Right ventricle myocardium inferior (tissue), 1 donor: ENCODE results near the gene AKAP6. TPM values are rescaled to one million over a fixed set of nuclear protein-coding genes. Genes with fewer than 3 reads are reported as not detected.
A peak's percentile ranks its signal among the peaks of the same experiment; 100 is the strongest.

Experiments
- ATAC-seq: fragments of 200-7000 bp; cut with Tn5 transposase; one replicate; pipeline ENCODE4 v1.9.1; 2020; ENCODE audit warnings: mild to moderate bottlenecking, moderate library complexity
- DNase-seq: peaks from one replicate; pipeline ENCODE4 v3.0.0; 2021; ENCODE audit errors: missing footprints
- intact Hi-C: fragments of 100-400 bp; cut with DNase I; formaldehyde crosslinking; loops from one replicate; pipeline ENCODE4 v1.11.0; 2022
- total RNA-seq: library from RNA; stranded (reverse); fragmentation: NEBNext Ultra II Directional; extraction: Animal tissue kit (Norgen Biotek cat#: 25700); gene quantifications from one replicate; pipeline ENCODE4 v1.2.1, GENCODE V29; 2021
- donor health status: DM: no; HTN: yes; CAD: no; lungs with severe emphysema.

The AKAP6 gene
- total RNA-seq, 1 donor from 2014 or later: 160 TPM

DNA sequence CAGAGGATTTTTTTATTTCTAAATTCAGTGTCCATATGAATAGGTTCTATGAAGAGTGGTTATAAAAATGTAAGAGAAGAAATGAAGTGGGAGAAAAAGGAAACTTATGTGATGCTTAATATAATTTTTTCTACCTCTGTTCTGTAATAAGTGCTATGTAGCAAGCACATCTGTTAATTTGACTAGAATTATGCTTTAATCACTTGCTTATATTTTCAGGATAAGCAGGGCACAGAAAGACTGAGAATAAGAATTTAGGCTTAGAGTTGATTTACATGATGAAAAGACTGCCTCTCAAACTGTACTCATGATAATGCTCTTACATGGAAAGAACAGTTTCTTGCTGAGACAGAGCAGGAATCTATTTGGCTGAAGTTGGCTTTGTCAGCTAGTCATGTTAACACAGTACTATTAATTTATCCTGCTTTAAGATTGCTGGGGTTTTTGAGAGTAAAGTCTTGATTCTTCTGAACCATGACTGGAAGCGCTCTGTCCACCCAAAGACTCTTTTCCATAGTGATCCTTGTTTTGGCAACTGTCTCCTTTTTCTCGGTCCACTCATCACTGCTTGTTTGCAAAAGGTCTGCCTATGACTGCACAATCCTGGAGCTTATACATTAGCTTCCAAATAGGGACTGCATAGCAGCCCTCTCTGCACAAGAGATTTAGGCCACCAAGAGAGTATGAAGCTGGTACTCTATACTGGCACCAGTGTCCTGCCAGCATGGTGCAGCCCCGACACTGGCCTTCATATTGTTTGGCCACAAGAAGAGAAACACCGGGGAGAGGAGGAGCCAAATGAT is 98.8 kb downstream of the AKAP6 start:
- ATAC-seq: peak; percentile 47
- intact Hi-C loops: no loop called here
- DNase-seq: no peak

DNA sequence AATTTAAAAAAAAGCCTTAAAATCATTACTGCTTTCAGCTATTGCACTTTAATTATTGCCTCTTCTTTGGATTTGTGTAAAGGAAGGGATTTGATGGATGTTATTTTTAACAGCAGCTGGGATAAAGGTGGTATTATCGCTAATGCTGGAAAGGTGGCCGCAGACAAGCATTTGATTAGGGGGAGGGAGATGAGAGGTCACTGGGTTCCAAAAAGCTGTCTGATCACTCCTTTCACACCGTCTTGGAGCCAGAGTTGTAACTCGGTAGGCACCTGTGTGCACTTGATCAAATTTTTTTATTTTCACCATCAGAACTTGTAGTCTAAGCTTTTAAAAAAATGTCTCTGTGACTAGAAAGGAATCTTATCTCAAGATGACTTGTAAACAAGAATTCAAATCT is 99.8 kb downstream of the AKAP6 start:
- intact Hi-C loops: no loop called here
- DNase-seq: no peak
- peak; percentile 51 for ATAC-seq

DNA sequence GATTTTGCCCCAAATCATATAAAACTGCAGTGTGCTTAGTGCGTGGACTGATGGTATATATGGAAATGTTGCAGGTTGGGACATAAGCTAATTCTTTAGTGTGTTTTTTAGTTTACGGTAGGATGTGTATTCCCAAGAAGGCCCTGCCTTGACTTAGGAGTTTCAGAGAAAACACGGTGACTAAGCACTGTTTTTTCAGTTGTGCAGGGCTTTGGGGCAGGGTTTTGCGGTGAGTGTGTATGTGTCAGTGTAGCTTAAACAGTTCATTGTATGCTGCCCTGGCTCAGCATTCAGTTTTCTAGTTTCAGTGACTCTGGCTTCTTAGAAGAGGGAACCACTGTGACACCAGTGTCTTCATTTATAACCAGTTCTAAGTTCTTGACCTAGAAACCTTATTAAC is 101.2 kb downstream of the AKAP6 start:
- ATAC-seq: no peak
- intact Hi-C loops: no loop called here
- DNase-seq: no peak

DNA sequence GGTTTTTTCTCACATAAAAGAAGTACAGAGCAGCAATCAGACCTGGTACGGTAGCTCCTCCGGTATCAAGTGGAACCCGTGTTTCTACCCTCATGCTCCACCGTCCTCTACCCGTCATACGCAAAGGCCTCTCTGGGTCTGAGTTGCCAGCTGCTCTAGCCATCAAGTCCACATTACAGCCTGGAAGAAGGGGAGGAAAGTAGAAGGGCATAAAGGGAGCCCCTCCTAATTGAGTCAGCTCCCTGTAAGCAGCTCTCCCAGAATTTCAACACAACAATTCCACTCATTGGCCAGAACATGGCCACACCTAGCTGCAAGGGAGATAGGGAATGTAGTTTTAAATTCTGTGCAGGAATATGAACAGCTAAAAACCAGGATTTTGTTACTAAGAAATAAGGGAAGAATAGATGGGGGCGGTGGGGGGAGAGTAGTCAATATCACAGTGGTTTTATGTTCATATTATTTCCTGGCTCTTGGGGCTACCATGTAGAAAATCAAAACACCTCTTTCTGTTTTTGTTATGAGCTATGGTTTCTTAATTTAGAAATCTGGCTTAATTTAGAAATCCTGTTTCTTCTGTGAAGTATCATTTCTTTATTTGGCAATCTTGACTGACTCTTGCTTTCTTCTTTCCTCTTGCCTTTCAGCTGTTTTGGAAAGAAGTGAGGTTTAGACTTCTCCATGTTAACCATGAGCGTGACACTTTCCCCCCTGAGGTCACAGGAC is 103.9 kb downstream of the AKAP6 start:
- ATAC-seq: peak; percentile 56
- intact Hi-C loops: no loop called here
- no peak for DNase-seq

DNA sequence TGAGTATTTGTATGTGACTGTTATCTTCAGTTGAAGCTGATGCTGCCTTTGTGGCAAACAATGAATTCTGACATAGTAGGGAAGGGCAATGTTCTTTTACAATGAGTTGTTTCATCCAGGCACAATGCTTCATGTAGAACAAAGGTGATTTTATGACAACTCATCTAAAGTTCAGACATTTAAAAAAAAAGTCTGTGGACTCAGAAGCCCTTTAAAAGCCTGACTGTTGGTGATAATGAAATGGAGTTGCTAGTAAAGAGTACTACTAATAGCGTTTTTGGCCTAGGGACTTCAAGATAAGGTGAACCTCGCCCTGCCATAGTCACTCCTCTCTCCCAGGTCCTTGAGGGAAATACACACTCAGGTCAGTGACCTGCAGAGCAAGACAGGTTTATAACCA is 105.1 kb downstream of the AKAP6 start:
- no peak for ATAC-seq
- intact Hi-C loops: no loop called here
- DNase-seq: no peak

DNA sequence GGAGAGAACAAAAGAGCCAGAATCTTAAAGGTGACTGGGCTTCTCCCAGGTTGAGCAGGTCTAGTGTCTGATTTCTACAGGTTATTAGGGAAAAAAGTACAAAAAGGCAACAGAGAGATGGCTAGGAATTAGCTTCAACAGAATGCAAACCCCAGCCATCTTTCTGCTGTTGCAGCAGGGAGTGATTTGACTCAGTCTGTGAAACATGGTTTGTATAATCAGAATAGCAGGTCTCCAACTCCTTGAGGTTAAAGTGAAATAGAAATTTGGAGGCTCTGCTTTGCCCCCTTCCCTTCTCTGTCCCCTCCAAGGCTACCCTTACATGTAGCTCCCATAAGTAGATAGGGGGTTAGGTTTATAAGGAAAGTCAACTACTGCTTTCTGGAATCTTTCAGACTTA is 105.8 kb downstream of the AKAP6 start:
- ATAC-seq (no peak), DNase-seq (no peak)
- intact Hi-C loops: no loop called here

DNA sequence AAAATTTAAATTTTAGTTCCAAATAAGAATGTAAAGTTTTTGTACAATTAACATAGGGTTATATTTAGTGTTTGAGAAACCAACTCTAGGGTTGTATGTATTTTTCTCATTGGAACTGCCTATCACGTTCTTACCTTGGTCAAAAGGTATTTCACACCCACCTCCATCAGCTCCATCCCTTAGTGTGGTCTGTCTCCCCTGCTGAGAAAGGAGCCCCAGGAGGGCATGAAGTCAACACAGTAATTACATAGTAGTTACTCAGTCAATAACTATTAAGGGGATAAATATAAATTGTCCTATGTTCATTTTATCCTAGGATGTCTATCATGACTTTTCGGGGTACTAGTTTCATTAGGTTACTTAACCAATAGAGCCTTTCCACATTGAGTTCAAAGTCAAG is 106.3 kb downstream of the AKAP6 start:
- ATAC-seq (no peak), DNase-seq (no peak)
- intact Hi-C loops: no loop called here

DNA sequence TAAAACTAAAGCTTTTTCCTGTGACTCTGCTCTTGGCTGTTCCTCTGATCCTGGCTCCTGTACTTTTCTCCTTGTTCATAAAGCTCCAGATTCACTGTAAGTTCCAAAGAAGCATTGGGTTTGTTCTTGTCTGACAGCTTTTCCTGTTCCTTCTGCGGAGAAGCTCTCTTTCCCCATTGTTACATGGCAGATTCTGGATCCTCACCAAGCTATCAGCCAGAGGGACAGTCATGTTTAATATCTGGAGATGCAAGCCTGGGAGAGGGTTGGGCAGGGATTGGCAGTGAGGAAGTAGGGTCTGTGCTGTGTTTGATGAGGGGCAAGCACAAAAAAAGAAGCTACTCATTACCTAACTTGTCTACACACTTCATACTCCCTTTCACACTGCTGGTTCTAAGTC is 107.9 kb downstream of the AKAP6 start:
- no peak for DNase-seq
- no peak for ATAC-seq
- intact Hi-C loops: no loop called here

DNA sequence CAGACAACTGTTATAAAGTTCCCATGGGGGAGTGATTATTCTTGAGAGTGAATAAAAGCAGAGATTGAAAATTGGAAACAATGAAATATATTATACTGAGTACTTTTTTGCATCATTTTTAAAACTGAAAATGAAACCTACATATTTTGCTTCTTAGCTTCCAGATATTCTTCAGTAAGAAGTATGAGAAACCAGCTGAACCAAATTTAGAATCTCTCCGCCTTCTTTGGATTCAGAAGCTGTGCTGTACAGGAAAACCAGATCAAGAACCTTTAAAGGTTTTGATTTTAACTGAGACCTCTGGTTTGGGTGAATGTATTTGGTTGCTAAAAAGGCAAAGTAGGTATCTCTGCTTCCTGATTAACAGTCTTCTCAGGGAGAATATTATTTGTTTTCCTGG is 109.4 kb downstream of the AKAP6 start:
- no peak for DNase-seq
- no peak for ATAC-seq
- intact Hi-C loops: no loop called here

DNA sequence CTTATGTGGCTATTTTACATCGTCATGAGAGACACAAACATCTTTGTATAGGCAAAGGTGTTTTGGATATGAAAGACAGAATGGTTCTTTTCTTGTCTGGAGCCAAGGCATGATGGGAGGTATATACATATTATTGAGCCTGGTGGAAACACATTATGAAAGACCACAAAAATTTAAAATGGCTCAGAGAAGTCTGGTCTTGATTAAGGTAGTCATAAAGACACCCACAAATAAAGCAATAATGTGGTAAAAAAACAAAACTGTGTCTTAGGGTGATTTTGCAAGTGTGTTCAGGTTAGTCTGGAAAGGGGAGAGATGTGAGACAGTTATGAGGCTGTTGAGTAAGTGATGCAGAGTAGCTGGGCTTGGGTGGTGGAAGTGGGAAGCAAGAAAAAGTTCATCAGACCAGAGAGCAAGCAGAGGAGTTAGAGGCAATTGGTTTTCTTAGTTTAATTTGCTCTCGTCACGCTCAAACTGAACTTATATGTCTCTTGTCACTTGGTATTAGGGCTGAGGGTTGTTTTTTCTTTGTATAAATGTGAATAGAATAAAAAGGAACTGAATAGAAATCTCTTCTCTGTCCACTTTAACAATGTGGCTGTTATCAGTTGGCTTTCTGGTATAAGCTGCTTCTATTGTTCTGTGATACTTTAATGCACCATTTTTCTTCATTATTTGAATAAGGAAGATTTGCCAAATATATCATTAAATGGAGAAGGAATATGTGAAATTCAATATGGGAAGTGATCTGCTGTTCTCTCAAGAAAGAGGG is 115.0 kb downstream of the AKAP6 start:
- intact Hi-C loops: no loop called here
- DNase-seq: no peak
- ATAC-seq: no peak

DNA sequence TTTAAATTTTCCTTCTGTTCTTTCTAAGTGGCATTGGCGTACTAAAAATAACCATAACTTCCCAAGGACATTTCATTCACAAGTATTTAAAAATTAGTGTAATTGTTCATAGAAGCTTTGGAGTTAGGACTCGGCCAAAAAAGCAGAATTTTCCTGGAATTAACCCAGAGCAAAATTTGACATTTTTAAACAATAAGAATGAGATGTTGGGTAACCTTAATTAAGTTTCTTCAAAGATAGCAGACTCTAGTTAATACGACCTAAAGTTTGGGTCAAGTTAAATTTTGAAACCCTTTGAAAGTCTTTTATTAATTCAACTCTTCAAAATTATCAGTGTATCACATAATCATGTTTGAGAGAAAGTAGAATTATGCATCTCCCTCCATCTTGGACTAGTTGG is 118.3 kb downstream of the AKAP6 start:
- no peak for ATAC-seq
- intact Hi-C loops: no loop called here
- DNase-seq: no peak

DNA sequence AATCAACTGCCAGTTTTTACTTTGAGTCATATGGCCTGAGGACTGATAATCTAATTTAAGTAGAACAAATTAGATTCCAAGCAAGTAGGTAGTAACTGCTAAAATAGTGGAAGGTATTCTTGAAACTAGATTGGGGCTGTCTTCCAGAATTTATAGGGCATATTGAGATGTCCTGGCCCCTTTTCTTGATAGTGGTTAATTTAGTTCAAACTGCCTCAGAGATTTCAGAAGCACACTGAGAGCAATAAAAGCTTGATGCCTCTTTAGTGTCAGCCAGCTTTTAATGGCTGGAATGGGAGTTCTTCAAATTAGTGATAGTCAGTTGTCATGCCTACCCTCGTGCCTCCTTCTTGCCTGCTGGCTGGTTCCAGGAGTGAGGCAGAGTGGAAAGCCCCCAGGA is 120.5 kb downstream of the AKAP6 start:
- ATAC-seq (no peak), DNase-seq (no peak)
- intact Hi-C loops: no loop called here

DNA sequence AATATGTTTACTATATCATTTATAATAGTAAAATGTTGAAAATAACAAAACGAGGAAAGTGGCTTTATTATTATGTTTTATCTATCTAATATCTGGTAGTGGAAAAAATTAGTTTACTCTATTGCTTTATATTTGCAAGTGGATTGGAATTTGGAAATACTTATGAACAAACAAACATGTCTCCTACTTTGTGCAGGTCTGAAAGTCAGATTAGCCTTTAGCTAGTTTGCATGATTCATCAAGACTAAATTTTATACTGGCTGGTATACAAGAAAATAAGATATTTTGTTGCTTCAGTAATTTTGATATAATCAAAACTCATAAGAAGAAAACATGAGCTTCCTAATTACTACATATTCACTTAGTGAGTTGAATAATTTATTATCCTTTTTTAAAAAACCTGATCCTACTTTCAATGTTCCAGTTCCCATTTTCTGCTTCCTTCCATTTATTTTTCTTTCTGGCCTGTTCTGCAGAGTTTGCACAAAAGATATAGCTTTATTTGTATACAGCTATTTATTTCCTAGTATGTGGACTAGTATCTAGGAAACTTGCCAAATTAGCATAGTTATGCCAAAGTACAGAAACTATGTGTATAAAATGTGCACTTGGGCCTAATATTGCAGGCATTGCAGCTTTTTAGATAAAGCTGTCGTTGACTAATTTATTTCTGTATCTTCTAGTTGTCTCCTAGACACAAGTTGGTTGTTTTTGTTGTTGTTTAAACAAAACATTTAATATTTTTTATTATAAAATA is 122.0 kb downstream of the AKAP6 start:
- intact Hi-C loops: no loop called here
- ATAC-seq (no peak), DNase-seq (no peak)

DNA sequence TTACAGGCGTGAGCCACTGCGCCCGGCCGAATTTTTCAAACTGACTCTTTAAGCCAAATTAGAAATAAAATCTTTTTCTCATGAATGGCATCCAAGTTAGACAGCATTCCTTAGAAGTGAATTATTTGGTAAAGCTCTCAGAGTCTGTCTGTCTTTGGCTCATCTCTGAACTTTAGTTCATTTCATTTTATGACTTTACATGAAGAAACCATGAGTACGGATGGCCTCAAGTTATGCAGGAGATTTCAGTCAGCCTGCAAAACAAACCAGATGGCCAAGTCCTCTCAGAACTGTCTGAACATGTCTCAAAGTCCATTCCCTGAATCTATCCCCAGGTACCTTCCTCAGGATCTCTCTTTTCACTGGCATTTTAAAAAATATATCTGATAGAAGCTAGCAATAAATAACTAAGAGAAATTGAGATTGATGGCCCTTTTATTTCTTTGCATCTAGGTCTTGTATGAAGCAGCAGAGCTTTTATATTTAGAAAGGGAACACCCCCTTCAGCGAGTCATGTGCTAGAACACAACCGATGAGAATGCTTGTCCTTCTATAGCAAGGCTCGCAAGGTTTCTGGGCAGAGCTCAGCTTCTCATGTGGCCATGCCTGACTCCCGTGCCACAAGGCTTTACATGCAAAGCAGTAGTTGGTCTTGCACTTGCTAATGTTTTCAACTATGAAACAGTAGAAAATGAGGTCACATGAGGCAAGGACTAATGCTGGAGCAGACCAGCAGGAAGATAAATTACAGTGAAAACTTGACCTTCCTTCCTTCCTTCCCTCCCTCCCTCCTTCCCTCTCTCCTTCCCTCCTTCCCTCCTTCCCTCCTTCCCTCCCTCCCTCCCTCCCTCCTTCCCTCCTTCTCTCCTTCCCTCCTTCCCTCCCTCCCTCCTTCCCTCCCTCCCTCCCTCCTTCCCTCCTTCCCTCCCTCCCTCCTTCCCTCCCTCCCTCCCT is 125.0 kb downstream of the AKAP6 start:
- DNase-seq (no peak), ATAC-seq (no peak)

DNA sequence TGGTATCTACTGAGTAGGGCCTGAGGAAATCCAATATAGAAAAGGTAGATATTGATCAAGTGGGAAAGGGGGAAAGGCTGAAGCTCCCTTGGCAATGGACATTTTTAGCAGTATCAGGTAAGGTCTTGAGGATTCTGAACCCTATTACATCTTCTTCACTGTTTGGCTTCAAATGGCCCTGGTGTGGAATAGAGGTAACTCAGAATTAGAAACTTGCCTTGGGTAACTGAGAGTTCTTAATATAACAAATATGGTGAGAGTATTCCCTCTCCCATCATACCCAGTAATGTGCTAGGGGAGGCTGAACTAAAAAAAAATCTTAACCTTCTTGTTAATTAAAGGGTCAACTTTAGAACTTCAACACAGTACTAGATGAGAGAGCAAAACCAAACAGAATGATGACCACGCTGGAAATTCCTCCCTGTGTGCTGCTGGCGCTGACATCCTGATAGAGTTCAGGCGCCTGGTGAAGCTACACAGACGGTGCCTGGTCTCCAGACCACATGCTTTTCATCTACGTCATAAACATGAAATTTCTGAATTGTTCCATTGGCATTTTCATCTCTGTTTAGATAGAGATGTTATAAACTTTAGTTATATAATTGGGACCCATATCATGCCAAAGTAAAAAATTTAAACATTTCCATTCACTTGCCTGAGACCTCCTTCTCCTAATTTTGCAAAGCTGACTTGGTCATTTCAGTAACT is 128.3 kb downstream of the AKAP6 start:
- intact Hi-C loops: loop anchor here (5.0 kb wide), 1 partner anchor 50 kb away; no protein-coding TSS in a partner anchor
- DNase-seq (peak; percentile 74), ATAC-seq (peak; percentile 98)

More for the DNA sequence above, 125.0 kb downstream of the AKAP6 start:
- intact Hi-C loops: no loop called here

DNA sequence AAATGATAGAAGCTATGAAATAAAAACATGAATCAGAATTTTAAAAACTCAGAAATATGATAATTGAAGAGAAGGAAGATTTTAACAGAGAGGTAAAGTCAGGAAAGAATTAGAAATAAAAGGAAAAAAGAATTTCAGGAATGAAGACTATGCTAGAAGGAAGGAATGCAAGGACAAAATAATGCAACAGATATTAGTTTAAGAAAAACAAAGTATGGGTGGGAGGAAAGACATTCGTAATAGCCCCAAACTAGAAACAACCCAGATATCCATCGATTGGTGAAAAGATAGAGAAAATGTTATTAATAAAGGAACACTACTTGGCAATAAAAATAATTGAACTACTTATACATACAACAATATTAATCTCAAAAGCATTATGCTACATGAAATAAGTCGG is 129.6 kb downstream of the AKAP6 start:
- intact Hi-C loops: loop anchor here (5.0 kb wide), 1 partner anchor 51 kb away; no protein-coding TSS in a partner anchor

DNA sequence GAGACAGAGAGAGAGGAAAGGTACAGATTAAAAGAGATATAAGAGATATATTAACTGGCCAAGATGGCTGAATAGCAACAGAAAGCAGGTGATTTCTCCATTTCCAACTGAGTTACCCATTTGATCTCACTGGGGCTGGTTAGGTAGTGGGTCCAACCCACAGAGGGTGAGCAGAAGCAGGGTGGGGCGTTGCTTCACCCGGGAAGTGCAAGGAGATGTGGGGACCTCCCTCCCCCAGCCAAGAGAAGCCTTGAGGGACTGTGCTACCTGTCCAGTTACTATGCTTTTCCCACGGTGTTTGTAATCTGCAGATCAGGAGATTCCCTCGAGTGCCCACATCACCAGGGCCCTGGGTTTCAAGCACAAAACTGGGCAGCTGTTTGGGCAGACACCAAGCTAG is 131.2 kb downstream of the AKAP6 start:
- no peak for ATAC-seq
- no peak for DNase-seq
- intact Hi-C loops: no loop called here

More for the DNA sequence above, 129.6 kb downstream of the AKAP6 start:
- ATAC-seq (no peak), DNase-seq (no peak)
